ENCODE results near the gene GYG2. TPM values are rescaled to one million over a fixed set of nuclear protein-coding genes. Genes with fewer than 3 reads are reported as not detected.
A peak's percentile ranks its signal among the peaks of the same experiment; 100 is the strongest.

The GYG2 gene
- total and polyA plus RNA-seq, 2 of the 13 experiments (the other 11 are each of a cell fraction or from before 2014, with no cell fraction given), result 20.0 to 24.3 TPM

DNA sequence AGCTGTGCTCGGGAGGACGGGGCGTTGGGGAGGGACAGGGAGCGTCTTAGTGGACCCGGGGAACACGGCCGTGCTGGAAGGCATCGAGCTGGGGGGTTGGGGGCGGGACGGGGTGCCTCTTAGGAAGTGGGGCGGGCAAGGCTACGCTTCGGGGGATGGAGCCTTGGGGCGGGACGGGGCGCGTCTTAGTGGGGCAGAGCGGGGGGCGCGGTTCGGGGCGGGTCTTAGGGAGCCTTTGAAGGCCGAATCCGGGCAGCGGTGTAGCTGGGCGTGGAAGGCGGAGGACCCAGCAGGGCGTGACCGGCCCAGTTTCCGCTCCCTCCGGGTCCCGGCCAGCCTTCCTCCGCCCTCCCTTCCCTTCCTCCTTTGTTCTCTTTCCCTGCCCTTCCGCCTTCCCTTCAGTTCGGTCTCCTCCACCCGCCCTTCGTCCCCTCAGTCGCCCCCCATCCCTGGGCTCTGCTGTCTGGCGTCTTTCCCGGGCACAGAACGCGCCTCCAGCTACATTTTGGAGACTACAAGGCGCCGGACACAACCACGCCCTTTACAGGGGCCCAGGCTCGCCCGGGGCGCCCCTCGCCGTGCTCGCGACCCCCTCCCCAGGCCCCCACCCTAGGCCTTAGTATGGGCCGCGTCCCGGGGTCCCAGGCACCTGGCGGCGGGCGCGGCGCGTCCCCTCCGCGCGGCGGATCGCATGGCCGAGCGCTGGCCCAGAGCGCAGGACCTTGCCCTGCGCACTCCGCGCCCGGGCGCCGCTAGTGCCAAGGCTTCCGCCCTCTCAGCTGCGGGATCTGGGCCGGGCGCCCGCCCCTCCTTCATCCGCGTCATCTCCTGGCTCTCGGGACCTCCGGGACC is 100.1 kb downstream of the GYG2 start, which contains the start of gene ARSD (continued):
- TF ChIP-seq TBX2 (CRISPR knock-in tag; IDR thresholded peaks at IDR 0.05; ENCODE audit: borderline replicate concordance), result peak; percentile 52
- no peak for TF ChIP-seq FOXA3 (CRISPR knock-in tag; IDR thresholded peaks at IDR 0.05)
- peak; percentile 80 for TF ChIP-seq POLR2G (IDR thresholded peaks at IDR 0.05; ENCODE audit: low read depth, low read length)
- TF ChIP-seq ZC3H4 (CRISPR knock-in tag; IDR thresholded peaks at IDR 0.05; ENCODE audit: borderline replicate concordance), result peak; percentile 73; the same call in 1 of the 2 replicates
- 0 out of 2 replicates have a peak, but pooled peaks have one; percentile 38 for TF ChIP-seq KAT7 (CRISPR knock-in tag; IDR thresholded peaks at IDR 0.05; ENCODE audit: borderline replicate concordance)
- TF ChIP-seq THAP11 (CRISPR knock-in tag; IDR thresholded peaks at IDR 0.05), result 0 out of 2 replicates have a peak, but pooled peaks have one; percentile 16
- TF ChIP-seq, protein P1, sequence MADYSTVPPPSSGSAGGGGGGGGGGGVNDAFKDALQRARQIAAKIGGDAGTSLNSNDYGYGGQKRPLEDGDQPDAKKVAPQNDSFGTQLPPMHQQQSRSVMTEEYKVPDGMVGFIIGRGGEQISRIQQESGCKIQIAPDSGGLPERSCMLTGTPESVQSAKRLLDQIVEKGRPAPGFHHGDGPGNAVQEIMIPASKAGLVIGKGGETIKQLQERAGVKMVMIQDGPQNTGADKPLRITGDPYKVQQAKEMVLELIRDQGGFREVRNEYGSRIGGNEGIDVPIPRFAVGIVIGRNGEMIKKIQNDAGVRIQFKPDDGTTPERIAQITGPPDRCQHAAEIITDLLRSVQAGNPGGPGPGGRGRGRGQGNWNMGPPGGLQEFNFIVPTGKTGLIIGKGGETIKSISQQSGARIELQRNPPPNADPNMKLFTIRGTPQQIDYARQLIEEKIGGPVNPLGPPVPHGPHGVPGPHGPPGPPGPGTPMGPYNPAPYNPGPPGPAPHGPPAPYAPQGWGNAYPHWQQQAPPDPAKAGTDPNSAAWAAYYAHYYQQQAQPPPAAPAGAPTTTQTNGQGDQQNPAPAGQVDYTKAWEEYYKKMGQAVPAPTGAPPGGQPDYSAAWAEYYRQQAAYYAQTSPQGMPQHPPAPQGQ (CRISPR knock-in tag; IDR thresholded peaks at IDR 0.05; ENCODE audit: borderline replicate concordance), result no peak
- TF ChIP-seq BORCS8-MEF2B (CRISPR knock-in tag; IDR thresholded peaks at IDR 0.05), result no peak
- TF ChIP-seq ZNF891 (CRISPR knock-in tag; IDR thresholded peaks at IDR 0.05), result peak; percentile 17; the same call in 1 of the 2 replicates
- TF ChIP-seq, protein P2, sequence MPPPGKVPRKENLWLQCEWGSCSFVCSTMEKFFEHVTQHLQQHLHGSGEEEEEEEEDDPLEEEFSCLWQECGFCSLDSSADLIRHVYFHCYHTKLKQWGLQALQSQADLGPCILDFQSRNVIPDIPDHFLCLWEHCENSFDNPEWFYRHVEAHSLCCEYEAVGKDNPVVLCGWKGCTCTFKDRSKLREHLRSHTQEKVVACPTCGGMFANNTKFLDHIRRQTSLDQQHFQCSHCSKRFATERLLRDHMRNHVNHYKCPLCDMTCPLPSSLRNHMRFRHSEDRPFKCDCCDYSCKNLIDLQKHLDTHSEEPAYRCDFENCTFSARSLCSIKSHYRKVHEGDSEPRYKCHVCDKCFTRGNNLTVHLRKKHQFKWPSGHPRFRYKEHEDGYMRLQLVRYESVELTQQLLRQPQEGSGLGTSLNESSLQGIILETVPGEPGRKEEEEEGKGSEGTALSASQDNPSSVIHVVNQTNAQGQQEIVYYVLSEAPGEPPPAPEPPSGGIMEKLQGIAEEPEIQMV (CRISPR knock-in tag; IDR thresholded peaks at IDR 0.05; ENCODE audit: low read depth), result no peak
- TF ChIP-seq, protein P3, sequence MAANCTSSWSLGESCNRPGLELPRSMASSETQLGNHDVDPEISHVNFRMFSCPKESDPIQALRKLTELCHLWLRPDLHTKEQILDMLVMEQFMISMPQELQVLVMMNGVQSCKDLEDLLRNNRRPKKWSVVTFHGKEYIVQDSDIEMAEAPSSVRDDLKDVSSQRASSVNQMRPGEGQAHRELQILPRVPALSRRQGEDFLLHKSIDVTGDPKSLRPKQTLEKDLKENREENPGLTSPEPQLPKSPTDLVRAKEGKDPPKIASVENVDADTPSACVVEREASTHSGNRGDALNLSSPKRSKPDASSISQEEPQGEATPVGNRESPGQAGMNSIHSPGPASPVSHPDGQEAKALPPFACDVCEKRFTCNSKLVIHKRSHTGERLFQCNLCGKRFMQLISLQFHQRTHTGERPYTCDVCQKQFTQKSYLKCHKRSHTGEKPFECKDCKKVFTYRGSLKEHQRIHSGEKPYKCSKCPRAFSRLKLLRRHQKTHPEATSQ (CRISPR knock-in tag; IDR thresholded peaks at IDR 0.05; ENCODE audit: borderline replicate concordance), result peak; percentile 38; the same call in 1 of the 2 replicates
- no peak for TF ChIP-seq ZNF709 (CRISPR knock-in tag; IDR thresholded peaks at IDR 0.05)
- no peak for TF ChIP-seq CENPBD1 (CRISPR knock-in tag; IDR thresholded peaks at IDR 0.05; ENCODE audit: borderline replicate concordance, low read depth)
- no peak for TF ChIP-seq NR2F1 (CRISPR knock-in tag; IDR thresholded peaks at IDR 0.05)
- no peak for TF ChIP-seq SOX6 (IDR thresholded peaks at IDR 0.05)
- TF ChIP-seq SOX6 (CRISPR knock-in tag; IDR thresholded peaks at IDR 0.05), result 0 out of 2 replicates have a peak, but pooled peaks have one; percentile 17
- TF ChIP-seq KMT2A (CRISPR knock-in tag; IDR thresholded peaks at IDR 0.05), result peak; percentile 21; the same call in 1 of the 2 replicates
- TF ChIP-seq KLF12 (CRISPR knock-in tag; IDR thresholded peaks at IDR 0.05; ENCODE audit: borderline replicate concordance), result peak; percentile 65; the same call in 1 of the 2 replicates
- TF ChIP-seq, protein P4, sequence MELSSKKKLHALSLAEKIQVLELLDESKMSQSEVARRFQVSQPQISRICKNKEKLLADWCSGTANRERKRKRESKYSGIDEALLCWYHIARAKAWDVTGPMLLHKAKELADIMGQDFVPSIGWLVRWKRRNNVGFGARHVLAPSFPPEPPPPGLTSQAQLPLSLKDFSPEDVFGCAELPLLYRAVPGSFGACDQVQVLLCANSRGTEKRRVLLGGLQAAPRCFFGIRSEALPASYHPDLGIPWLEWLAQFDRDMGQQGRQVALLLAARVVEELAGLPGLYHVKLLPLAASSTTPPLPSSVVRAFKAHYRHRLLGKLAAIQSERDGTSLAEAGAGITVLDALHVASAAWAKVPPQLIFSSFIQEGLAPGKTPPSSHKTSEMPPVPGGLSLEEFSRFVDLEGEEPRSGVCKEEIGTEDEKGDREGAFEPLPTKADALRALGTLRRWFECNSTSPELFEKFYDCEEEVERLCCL (CRISPR knock-in tag; IDR thresholded peaks at IDR 0.05; ENCODE audit: borderline replicate concordance), result no peak
